ENCODE data around the gene CEP126.

Gene CEP126, protein sequence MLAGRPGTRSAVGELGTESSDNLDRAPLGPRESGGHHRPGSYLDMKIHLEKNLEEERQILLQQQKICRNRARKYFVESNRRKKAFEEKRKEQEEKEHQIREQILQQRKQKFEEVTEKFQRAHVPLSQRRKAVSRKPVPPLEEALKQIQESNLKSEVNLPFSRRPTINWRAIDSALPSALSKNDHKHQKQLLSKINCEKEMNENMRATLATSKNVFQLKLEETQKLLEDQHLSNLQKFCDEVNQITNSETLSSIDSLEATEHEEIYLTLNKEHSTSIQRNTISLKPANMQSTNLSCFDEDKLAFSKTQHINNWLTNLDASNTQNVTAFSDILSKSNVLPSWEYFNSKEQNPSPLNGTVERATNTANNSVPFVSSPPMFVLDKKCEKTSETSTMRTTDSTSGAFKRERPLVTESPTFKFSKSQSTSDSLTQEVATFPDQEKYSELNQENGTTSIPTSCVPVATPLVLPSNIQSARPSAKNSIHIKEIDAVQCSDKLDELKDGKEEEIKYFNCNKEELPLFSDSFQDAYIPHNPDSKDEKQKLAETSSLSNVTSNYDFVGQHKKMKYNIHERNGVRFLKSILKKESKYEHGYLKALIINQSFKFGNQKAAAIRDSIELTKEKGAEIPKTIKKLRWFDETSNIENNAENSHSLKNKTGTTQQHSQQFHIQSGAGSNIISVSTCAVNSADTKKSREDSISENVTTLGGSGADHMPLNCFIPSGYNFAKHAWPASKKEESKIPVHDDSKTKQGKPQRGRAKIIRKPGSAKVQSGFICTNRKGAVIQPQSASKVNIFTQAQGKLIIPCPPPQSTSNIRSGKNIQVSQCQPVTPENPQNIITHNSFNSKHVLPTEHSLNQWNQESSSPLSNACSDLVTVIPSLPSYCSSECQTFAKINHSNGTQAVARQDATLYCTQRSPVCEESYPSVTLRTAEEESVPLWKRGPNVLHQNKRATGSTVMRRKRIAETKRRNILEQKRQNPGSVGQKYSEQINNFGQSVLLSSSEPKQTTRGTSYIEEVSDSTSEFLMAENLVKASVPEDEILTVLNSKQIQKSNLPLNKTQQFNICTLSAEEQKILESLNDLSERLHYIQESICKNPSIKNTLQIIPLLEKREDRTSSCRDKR

GRCh38 chr11:101914738-101915426, at the start of gene CEP126:
Gene CEP126 (plus strand): TSS chr11:101915010. CDS start chr11:101915285, 275 bp downstream.
- peak; percentile 92 to 93 for DNase-seq

DNA sequence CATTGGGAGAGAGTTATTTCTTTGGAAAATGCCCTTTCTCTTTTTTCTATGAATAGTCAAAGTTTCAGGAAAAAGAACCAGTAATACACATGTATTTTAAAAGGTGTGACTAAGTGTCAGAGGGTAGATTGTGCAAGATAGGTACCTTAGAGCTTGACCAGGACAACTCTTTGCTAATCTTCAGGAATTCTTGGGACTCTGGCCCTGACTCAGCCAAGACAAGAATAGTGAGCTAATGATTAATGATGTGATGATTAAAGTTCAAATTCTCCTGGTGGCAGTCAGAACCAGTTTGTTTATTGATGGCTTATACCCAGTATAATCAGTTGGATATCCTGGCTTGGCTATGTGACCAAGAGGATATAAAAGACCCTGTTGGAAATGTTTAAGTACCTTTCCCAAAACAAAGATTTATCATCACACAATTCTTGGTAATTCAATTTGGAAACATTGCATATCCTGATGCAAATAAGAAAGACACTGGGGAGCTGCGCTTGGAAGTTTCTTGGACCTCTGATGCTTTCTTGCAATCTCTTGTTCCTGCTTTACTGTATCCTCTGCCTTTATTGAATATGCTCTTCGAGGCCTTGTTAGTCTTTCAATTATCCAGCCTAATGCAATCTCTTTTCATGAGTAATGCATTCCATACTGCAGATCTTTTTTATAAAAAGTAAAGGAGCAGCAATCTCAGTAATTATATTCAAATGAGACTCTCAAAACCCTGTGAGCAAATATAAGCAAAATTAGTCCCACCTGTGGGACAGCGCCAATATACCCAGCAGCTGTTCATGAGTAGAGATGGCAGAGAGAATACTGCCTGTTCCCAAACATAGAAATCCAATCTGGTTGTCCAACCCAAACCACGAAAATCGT, 48.0 kb upstream of the CEP126 start:
- no peak for DNase-seq

DNA sequence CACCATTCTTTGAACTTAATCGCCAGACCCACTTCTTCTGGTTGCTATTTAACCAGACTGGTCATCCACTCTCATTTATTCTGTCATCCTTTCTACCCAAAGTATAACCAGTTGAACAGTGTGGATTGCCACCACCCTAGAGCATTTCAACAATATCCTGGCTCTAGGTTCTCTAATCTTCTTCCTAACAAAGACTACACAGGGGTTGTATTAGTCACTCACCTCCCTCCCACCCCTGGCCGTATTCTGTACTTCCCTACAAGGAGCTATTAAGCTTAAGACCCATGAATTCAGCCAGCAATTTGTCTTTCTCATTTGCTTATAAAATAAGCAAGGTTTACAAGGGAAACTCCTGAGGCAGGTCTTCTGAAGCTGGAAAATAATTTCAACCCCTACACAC, 46.9 kb upstream of the CEP126 start:
- no peak for DNase-seq

DNA sequence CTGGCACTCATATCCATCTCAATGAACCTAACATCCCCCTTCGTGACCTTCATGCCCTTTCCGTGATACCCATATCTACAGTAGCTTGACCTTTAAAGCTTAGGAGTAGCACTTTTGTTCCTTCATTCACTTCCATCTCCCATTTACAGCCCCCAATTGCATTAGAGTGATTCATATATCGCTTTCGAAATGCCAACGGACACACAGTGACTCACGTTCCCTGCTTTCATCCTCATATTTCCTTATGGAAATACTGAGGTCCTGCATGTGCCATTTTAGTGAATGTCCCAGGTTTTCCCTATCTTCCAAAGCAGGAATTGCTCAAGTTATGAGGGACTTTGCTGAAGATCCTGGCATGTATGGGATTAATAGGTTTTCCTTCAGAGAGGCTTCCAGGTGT, 44.3 kb upstream of the CEP126 start:
- DNase-seq = no peak

- DNase-seq = no peak
Observed at GRCh38 chr11:101872171-101872882, 42.5 kb upstream of the CEP126 start.

GRCh38 chr11:101880222-101880621, 34.6 kb upstream of the CEP126 start:
- DNase-seq = no peak

DNA sequence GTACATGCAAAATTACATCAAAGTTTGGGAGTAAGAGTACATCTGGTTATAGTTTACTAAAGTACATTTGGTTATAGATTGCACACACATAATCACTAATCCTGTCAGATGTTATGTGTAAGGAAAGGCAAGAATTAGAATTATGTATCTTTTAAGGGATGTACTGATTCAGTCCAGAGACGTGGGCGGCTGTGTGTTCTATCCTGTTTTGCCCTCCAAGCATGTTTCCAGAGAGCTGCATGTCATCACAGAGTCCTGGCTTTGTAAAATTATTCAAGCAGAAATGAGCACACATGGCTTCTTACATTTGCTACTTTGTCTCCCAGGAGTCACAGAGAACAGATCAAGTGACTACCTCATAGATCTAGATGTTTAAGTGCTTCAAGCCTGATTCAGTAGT, 33.2 kb upstream of the CEP126 start:
- no peak for DNase-seq

- DNase-seq = no peak
Observed at GRCh38 chr11:101885631-101886030, 29.2 kb upstream of the CEP126 start.

DNA sequence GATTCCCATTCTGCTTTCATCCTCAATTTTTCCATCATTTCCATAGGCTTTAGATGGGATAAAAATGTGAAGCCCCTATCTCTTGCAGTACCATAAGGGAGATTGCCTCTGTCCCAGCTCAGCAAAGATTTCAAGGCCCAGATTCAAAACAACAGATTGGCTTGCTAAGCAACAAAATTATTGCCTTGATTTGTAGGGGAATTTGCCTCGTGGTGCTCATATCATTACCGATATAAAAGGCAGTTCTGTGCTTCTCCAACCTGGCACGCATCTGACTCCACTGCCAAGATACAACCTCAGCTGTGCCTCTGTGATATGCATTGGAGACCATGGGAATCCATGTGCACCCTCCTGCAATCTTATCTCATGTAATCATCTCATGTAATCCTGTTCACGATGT, 25.0 kb upstream of the CEP126 start:
- no peak for DNase-seq

GRCh38 chr11:101894505-101894904, 20.3 kb upstream of the CEP126 start:
- DNase-seq = no peak

DNA sequence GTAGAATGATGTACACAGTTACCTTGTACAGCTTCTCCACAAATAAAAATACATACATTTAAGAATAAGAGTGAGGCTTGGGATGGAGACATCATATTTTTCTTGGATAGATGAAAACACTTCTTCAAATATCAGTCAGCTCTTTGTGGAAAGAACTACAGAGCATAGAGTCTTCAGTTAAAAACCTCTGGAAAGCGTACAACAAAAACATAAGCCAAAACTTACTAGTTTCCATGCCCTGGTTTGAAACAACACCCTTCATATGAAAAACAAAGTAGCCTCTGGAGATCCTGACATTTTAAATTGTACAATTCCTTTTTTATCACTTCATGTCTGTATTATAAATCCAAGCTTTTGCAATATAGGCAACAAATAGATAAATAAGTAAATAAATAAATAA, 7.0 kb upstream of the CEP126 start:
- DNase-seq = no peak

DNA sequence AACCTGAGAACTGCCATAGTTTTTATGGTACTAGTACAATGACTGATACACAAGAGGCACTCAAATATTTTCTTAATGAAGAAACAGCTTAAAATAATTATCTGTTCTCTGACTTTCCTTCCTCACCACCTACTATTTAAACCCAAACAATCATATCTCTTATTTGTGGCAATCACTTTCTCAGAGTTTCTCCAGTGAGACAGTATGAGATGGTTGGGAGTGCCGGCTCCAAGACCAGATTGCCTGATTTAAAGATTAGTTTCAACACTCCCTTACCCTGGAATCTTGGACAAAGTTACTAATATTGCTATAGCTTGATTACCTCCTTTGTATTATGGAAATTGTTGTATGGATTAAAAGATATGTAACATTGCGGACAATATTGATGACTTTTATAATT, 5.7 kb upstream of the CEP126 start:
- DNase-seq = no peak

GRCh38 chr11:101912823-101913284, 2.0 kb upstream of the CEP126 start:
- DNase-seq = no peak

DNA sequence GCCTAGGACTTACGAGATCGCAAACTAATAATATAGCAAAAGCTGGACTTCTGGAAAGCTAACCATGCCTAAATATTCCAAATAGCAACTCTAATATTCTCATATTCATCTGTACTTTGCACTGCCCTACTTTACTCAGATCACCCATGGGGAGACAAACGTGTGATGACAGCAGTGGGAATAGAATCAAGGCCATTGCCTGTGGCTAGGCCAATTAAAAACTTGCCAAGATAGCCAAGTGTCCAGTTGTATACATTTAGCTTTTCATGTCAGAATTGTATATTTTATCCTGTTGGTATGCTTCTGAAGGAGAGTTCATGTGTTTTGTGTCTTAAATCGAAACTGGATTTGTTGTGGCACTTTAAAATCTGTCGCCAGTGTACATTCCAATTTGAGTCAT, 1.2 kb upstream of the CEP126 start:
- no peak for DNase-seq

GRCh38 chr11:101914341-101914737, 471 bp upstream of the CEP126 start:
- DNase-seq = no peak

GRCh38 chr11:101915791-101916291, 1.0 kb downstream of the CEP126 start:
- DNase-seq = no peak

GRCh38 chr11:101916422-101916821, 1.6 kb downstream of the CEP126 start, which contains the start of gene ANGPTL5:
Gene ANGPTL5 (minus strand): TSS chr11:101916522. CDS start chr11:101907909, 8,613 bp downstream.
- DNase-seq = no peak

DNA sequence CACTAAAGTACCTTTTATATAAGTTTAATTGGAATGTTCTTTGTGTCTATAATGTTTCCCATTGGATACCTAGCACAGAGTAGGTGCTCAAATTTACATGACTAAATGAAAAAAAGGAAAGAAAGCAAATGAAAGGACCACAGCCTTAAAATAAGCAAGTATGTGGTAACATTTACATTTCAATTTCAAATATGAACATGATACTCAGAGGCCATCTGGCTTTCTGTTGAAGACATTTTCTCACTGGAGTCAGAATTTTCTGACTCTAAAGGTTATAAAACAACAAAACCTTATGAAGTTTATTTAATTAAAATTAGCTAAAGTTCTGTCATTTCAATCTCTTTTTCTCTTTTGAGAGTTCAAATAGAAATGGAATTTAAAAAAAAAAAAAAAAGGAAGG, 2.4 kb downstream of the CEP126 start:
- DNase-seq = no peak

GRCh38 chr11:101920992-101921391, 6.2 kb downstream of the CEP126 start:
- DNase-seq = no peak

GRCh38 chr11:101923554-101923953, 8.7 kb downstream of the CEP126 start:
- no peak for DNase-seq

All from activated CD4-positive, alpha-beta T cell treated with anti-CD3 and anti-CD28 coated beads, Interleukin-2, amount 50 U/mL, for 4 hours (primary cell).